Gastroesophageal sphincter (tissue), 3 donors: Measurements from ENCODE around the gene LSP1.

Experiments used
- CTCF ChIP-seq, 4 experiments: fragments of 200-600 bp in 2 of 4; fragments of 450-650 bp in 2 of 4; sonication (generic) in 1 of 4; IDR thresholded peaks; one replicate each; pipeline ENCODE4 v1.5.1; 2017 to 2019; ENCODE audit warnings: antibody characterized with exemption in 4 of 4, mild to moderate bottlenecking in 2 of 4, moderate library complexity in 2 of 4
- POLR2AphosphoS5 ChIP-seq: sonication (generic); formaldehyde crosslinking; IDR thresholded peaks from one replicate; pipeline ENCODE4 v1.6.1; 2017; ENCODE audit warnings: antibody characterized with exemption

GRCh38 chr11:1891831-1892115, 38.9 kb downstream of the LSP1 start, which contains the start of gene PRR33:
- TF ChIP-seq POLR2AphosphoS5 = no peak
- no peak for TF ChIP-seq CTCF (IDR thresholded peaks at IDR 0.05)
